Uterus (tissue), 2 donors: ENCODE data around the gene FAM83F.

Experiments
- POLR2A ChIP-seq, 2 donors: fragments of 450-650 bp; IDR thresholded peaks; one replicate each; pipeline ENCODE4 v1.6.1; 2016; ENCODE audit warnings: antibody characterized with exemption in 2 of 2, mild to moderate bottlenecking in 1 of 2, moderate library complexity in 1 of 2
- TF ChIP-seq, protein P1 (sequence below), 4 experiments: fragments of 200-600 bp in 2 of 4; fragments of 450-650 bp in 2 of 4; sonication (generic) in 2 of 4; IDR thresholded peaks; one replicate each; pipeline ENCODE4 v1.5.1; 2016 to 2019; ENCODE audit warnings: antibody characterized with exemption in 4 of 4, mild to moderate bottlenecking in 2 of 4, moderate library complexity in 1 of 4

DNA sequence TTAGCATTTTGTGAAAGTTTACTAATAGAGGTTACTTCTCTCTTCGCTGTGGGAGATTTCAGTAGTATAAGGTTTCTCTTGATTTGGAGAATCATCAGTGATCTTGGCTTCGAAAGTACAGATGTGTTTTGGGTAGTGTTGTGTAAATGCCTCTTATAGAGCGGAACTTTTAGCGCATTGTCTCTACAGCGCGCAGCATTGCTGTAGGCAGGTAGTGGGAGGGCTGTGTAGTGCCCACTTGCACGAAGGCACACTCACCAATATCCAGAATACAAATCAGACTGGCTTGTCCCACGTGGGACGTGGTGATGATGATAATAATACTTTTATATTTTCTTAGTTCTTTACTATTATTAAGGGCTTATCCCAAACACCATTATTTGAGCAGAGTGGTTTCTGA, 51.4 kb downstream of the FAM83F start:
- TF ChIP-seq, protein P1, sequence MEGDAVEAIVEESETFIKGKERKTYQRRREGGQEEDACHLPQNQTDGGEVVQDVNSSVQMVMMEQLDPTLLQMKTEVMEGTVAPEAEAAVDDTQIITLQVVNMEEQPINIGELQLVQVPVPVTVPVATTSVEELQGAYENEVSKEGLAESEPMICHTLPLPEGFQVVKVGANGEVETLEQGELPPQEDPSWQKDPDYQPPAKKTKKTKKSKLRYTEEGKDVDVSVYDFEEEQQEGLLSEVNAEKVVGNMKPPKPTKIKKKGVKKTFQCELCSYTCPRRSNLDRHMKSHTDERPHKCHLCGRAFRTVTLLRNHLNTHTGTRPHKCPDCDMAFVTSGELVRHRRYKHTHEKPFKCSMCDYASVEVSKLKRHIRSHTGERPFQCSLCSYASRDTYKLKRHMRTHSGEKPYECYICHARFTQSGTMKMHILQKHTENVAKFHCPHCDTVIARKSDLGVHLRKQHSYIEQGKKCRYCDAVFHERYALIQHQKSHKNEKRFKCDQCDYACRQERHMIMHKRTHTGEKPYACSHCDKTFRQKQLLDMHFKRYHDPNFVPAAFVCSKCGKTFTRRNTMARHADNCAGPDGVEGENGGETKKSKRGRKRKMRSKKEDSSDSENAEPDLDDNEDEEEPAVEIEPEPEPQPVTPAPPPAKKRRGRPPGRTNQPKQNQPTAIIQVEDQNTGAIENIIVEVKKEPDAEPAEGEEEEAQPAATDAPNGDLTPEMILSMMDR (IDR thresholded peaks at IDR 0.05) = no peak
- no peak for TF ChIP-seq POLR2A (IDR thresholded peaks at IDR 0.05)
